HK-2 (cell line): Measurements from ENCODE around the gene INF2.
"Not testable (repeated sequence)": the region's sequence is repeated elsewhere in the genome, so short reads cannot be mapped to it uniquely, and the experiment has no call there.

ENCODE experiments used
- DNase-seq: peaks from one replicate; pipeline ENCODE4 v3.0.0-alpha.2; 2018; ENCODE audit not compliant: unreplicated experiment

The INF2 gene

DNA sequence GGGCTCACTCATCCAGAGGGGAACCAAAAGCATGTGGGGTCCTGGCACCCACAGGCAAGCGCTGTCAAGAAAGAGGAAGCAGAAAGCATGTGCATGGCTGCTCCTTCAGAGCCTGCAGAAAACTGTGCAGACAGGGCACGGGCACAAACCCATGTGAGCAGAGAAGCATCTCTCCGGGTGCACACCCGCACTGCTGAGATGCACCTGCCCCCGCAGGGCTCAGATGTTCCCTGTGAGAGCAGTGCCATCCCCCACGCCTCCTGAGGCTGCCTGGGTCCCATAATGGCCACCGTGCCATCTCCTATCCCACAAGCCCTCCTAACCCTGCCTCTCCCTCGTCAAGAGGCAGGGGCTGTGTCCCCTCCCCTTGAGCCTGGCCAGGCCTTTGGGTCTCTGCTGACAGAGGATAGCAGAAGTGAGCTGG is 32.3 kb upstream of the INF2 start:
- no peak for DNase-seq

- no peak for DNase-seq
These were observed 31.7 kb upstream of the INF2 start for GRCh38 chr14:104657563-104658324.

DNA sequence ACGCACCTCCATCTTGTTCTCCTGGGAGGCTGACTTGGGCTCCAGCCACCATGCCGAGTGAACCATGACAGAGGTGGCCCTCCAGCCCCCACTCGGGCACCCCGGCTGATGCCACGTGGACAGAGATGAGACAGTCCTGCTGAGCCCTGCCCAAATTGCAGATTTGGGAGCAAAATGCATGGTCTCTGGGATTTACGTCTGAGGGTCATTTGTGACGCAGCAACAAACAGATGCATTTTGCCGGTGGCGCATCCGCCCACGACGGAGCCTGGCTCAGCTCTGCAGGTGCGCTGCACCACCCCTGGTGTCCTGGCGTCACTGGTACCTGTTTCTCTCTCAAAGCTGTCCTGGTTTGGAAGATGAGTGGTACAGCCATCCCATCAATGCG is 31.1 kb upstream of the INF2 start:
- DNase-seq: no peak

DNA sequence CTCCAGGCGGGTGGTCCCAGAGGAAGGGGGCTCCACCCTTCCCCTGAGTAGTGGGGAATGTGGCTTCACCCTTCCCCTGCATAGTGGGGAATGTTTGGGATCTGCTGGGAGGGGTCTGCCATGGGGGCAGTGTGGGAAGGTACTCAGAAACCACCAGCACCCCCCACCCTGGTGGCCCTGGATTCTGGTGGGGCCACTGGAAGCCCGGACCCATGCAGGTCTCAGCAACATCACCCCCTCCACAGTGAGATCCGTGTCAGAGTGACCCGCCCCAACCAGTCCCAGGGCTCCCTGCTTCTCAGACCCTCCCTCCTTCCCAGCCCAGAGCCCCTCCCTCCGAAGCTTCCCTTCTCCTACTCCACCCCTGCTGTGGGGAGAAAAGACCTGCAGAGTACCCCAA is 30.3 kb upstream of the INF2 start:
- DNase-seq: no peak

DNA sequence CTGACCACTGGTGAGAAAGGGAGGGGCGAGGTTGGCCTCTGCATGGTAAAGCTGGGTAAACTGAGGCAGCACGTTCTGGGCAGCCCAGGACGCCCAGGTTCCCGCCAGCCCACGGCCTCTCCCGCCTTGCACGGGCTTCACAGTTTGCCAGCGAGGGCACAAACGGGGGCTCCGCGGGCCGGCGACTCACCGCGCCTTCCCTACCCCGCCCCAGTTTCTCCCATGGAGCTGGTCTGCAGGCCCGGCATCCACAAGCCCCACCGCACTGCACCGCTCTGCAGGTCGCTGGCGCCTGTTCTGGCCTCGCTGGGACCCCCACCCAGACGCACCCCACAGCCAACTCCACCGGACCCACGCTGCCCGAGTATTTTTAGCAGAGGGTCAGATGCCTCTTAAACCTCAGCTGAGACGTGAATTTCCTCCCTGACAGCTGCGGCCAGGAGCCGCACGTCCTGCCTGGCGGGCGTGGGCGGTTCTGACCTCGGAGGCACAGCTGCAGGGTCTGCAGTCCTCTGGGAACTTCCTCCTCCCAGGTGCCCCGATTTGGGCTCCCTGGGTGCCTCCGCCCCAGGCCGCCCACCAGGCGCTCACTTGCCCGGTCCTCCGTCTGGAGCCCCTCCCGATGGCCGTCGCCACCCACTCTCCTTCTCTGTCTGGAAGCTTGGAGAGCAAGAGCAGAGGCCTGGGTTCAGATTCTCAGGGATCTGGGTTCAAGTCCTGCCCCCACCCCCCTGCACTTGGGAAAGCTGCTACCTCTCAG is 29.5 kb upstream of the INF2 start:
- no peak for DNase-seq

GRCh38 chr14:104660597-104660996 is 28.8 kb upstream of the INF2 start:
- no peak for DNase-seq

DNA sequence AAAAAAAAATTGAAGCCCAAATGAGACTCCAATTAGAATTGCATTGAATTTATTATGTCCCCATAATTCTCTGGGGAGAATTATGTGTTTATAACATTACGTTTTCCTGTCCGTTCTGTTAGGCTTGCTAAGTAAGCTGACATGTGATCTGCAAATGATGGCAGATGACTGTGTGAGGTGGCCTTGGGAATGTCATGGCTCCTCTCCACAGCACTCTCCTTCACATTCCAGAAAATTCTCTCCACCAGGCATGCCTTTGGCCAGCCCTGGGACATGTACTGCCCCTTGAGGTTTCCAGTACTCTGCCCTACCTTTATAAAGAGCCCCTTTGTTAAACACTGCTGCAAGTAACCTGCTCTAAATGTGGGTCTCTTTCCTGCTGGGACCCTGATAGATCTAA is 28.3 kb upstream of the INF2 start:
- DNase-seq: no peak

DNA sequence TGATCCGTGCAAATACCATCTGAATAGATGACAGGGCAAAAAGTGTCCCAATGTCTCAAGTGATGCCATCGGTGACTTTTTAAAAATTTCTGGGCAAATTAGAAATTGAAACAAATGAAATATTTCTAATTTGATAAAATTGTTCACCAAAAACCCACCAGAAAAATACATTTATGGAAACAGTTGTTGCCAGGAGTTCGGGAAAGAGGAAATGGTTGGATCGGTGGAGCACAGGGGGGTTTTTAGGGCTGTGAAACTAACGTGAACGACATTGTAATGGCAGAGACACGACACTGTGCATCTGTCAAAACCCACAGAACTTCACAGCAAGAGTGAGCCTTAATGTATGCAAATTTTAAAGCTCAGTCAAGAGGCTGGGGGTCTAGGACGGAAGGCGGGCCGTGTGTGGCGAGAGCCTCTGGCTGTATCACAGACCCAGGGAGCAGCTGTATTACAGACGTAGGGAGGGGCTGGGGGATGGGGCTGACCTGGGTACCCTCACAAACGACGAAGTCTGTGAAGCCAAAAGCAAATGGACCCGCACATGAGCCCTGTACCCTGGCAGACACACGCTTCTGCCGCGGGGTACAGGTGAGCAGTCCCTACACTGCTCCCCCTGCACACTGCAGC is 27.8 kb upstream of the INF2 start:
- not testable (repeated sequence) for DNase-seq

- not testable (repeated sequence) for DNase-seq
These were observed 26.9 kb upstream of the INF2 start for GRCh38 chr14:104662472-104662871.

DNA sequence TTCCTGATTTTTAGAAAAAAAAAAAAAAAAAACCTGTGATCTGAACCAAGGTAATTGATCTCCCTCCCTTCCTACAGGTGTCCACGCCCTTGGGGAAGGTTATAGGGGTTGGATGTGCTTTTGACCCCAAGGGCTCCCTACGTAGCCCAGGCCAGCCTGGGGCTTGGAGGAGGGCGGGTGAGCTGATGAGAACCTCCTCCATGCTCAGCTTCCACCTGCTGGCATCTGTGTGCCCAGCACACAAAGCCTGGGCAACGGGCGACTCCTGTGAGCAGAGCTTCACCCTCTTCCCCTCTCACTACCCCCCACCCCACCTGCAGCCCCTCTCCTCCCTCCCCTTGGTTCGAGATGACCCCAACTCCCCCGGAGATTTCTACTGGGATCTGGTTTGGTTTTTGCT is 25.3 kb upstream of the INF2 start:
- no peak for DNase-seq

GRCh38 chr14:104664588-104664987 is 24.8 kb upstream of the INF2 start:
- DNase-seq: no peak

- no peak for DNase-seq
These were observed 24.2 kb upstream of the INF2 start for GRCh38 chr14:104665114-104665656.

GRCh38 chr14:104665657-104666522 is 23.5 kb upstream of the INF2 start:
- DNase-seq: no peak

DNA sequence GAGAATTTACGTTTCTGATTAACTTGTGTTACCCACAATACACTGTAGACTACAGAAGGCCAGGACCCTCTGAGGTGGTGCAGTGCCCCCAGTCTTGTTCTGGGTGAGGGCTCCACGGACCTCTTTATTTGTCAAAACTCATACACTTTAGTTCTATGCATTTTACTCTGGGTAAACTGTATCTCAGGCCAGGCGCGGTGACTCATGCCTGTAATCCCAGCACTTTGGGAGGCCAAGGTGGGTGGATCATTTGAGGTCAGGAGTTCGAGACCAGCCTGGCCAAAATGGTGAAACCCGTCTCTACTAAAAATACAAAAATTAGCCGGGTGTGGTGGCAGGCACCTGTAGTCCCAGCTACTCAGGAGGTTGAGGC is 22.9 kb upstream of the INF2 start:
- not testable (repeated sequence) for DNase-seq

DNA sequence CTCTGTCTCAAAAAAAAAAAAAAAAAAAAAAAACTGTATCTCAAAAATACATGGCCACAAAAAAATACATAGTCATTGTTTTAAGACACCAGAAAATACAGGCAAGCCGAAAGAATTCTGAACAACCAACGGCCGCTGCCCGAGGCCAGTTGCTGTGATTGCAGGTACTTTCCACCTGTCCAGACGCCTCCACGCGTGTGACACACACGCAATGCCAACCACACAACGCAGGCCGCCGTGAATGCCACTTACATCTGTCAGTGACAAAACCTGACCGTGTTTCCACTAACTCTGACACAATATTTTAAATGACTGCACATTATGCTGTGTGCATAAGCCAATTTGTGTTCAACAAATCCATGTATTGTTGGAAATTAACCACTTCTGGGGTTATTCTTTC is 22.4 kb upstream of the INF2 start:
- DNase-seq: no peak

- no peak for DNase-seq
These were observed 19.7 kb upstream of the INF2 start for GRCh38 chr14:104669697-104670096.

- DNase-seq: not testable (repeated sequence)
These were observed 18.0 kb upstream of the INF2 start for GRCh38 chr14:104671330-104671977.

DNA sequence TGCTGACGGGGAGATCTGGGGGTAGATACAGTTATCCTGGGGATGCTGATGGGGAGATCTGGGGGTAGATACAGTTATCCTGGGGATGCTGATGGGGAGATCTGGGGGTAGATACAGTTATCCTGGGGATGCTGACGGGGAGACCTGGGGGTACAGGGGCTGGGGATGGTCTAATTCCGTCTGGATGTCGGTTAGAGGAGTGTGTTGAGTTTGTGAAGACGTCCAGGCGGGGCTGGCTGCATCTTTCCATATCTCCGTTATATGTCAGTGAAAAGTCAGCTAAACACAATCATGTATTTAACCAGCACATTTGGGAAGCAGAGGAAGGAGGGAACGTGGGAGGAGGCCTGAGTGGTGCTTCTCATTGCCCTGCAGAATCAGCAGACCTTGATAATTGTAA is 17.3 kb upstream of the INF2 start:
- not testable (repeated sequence) for DNase-seq

- DNase-seq: no peak
These were observed 15.9 kb upstream of the INF2 start for GRCh38 chr14:104673481-104673880.

GRCh38 chr14:104675447-104675846 is 14.0 kb upstream of the INF2 start:
- DNase-seq: no peak

GRCh38 chr14:104676130-104676693 is 13.2 kb upstream of the INF2 start:
- no peak for DNase-seq
